IMR-90 (cell line): ENCODE measurements around the gene ZNF398. TPM values are rescaled to one million over a fixed set of nuclear protein-coding genes. Genes with fewer than 3 reads are reported as not detected.

Source experiments
- ATAC-seq: fragments of 200-7000 bp; cut with Tn5 transposase; 2 replicates; pipeline ENCODE4 v1.9.1; 2020; ENCODE audit warnings: low read depth, mild to moderate bottlenecking, moderate library complexity
- BruUV-seq: library from RNA; stranded (reverse); fragments of 400-500 nt; replicated peaks from 2 replicates; lab custom pipeline; 2021; lab: Mats Ljungman, UMichigan
- CTCF ChIA-PET: fragments of 300-600 bp; formaldehyde crosslinking; extraction: SDS; loops from one replicate; lab custom pipeline; 2021; ENCODE audit warnings: antibody characterized with exemption; lab: Yijun Ruan, JAX
- POLR2A ChIA-PET: fragments of 300-600 bp; sonication (Branson Sonifier 250); formaldehyde crosslinking; loops from one replicate; lab custom pipeline; 2022; ENCODE audit warnings: antibody characterized with exemption; ENCODE audit not compliant: unreplicated experiment; lab: Charles Lee
- DNase-seq: peaks from one replicate; pipeline ENCODE4 v3.0.0; 2013
- H2AFZ ChIP-seq: replicated peaks from 2 replicates; pipeline ENCODE3; 2013; ENCODE audit warnings: low read length, mild to moderate bottlenecking; ENCODE audit not compliant: poor library complexity
- H2AK5ac ChIP-seq: 2 replicates; pipeline ENCODE4 v1.6.1; 2013; ENCODE audit warnings: low read depth, low read length, inconsistent platforms
- H2AK9ac ChIP-seq: replicated peaks from 2 replicates; pipeline ENCODE3; 2013; ENCODE audit warnings: mild to moderate bottlenecking, low read depth, low read length, moderate library complexity; ENCODE audit not compliant: poor library complexity
- H2BK120ac ChIP-seq: 2 replicates; pipeline ENCODE4 v1.6.1; 2013; ENCODE audit warnings: low read depth, low read length, inconsistent platforms
- H2BK15ac ChIP-seq: 3 replicates; pipeline ENCODE4 v1.6.1; 2013; ENCODE audit warnings: low read depth, low read length, inconsistent platforms
- H2BK20ac ChIP-seq: 2 replicates; pipeline ENCODE4 v1.6.1; 2013; ENCODE audit warnings: low read depth, mild to moderate bottlenecking, inconsistent platforms, low read length, moderate library complexity
- H2BK5ac ChIP-seq: 2 replicates; pipeline ENCODE4 v1.6.1; 2013; ENCODE audit warnings: mild to moderate bottlenecking, low read depth, low read length, inconsistent platforms; ENCODE audit not compliant: poor library complexity, severe bottlenecking
- H3K14ac ChIP-seq: replicated peaks from 2 replicates; pipeline ENCODE4 v1.6.1; 2013; ENCODE audit warnings: low read depth, low read length, inconsistent platforms
- H3K18ac ChIP-seq: 2 replicates; pipeline ENCODE4 v1.6.1; 2013; ENCODE audit warnings: low read depth, low read length, control low read depth
- H3K23ac ChIP-seq: 2 replicates; pipeline ENCODE4 v1.6.1; 2013; ENCODE audit warnings: low read depth, low read length, inconsistent platforms
- H3K27ac ChIP-seq: 2 replicates; pipeline ENCODE4 v1.5.1; 2013; ENCODE audit warnings: mild to moderate bottlenecking, control low read depth, low read length; ENCODE audit not compliant: insufficient read depth
- H3K27me3 ChIP-seq: 2 replicates; pipeline ENCODE4 v1.6.1; 2013; ENCODE audit warnings: low read length; ENCODE audit not compliant: control insufficient read depth, insufficient read depth
- H3K36me3 ChIP-seq: 2 replicates; pipeline ENCODE4 v1.6.1; 2013; ENCODE audit warnings: low read length, mixed read lengths; ENCODE audit not compliant: control insufficient read depth, insufficient read depth
- H3K4ac ChIP-seq: 2 replicates; pipeline ENCODE4 v1.6.1; 2013; ENCODE audit warnings: low read depth, low read length, inconsistent platforms
- H3K4me1 ChIP-seq: 2 replicates; pipeline ENCODE4 v1.6.1; 2013; ENCODE audit warnings: low read length, mixed read lengths; ENCODE audit not compliant: control insufficient read depth, insufficient read depth
- H3K4me2 ChIP-seq: 2 replicates; pipeline ENCODE4 v1.6.1; 2013; ENCODE audit warnings: low read depth, mild to moderate bottlenecking, control low read depth, low read length, moderate library complexity
- H3K4me3 ChIP-seq: 2 replicates; pipeline ENCODE4 v1.5.1; 2013; ENCODE audit warnings: low read depth, mild to moderate bottlenecking, control low read depth, low read length, moderate library complexity; ENCODE audit not compliant: insufficient read depth
- H3K56ac ChIP-seq: 2 replicates; pipeline ENCODE4 v1.6.1; 2013; ENCODE audit warnings: low read length, inconsistent platforms; ENCODE audit not compliant: insufficient read depth; ENCODE audit errors: extremely low read depth
- H3K79me1 ChIP-seq, 2 experiments: 2 replicates each; pipeline ENCODE4 v1.6.1; 2013; ENCODE audit warnings: low read length in 2 of 2, inconsistent platforms in 1 of 2, low read depth in 1 of 2
- H3K9ac ChIP-seq: 2 replicates; pipeline ENCODE4 v1.6.1; 2013; ENCODE audit warnings: low read depth, low read length, control low read depth
- H3K9me1 ChIP-seq: 2 replicates; pipeline ENCODE4 v1.6.1; 2013; ENCODE audit warnings: low read length, inconsistent platforms; ENCODE audit not compliant: insufficient read depth
- H3K9me3 ChIP-seq: 2 replicates; pipeline ENCODE4 v1.6.1; 2013; ENCODE audit warnings: low read length; ENCODE audit not compliant: control insufficient read depth, insufficient read depth
- H4K20me1 ChIP-seq: 2 replicates; pipeline ENCODE4 v1.6.1; 2013; ENCODE audit warnings: low read length, inconsistent platforms; ENCODE audit not compliant: insufficient read depth
- H4K5ac ChIP-seq: 2 replicates; pipeline ENCODE4 v1.6.1; 2013; ENCODE audit warnings: mild to moderate bottlenecking, low read depth, low read length, control low read depth
- H4K8ac ChIP-seq, 2 experiments: 2 replicates each; pipeline ENCODE4 v1.6.1; 2013; ENCODE audit warnings: low read depth in 2 of 2, low read length in 2 of 2, control low read depth in 1 of 2, inconsistent platforms in 1 of 2
- H4K91ac ChIP-seq: 2 replicates; pipeline ENCODE4 v1.6.1; 2013; ENCODE audit warnings: low read depth, low read length, inconsistent platforms; ENCODE audit not compliant: insufficient read depth
- CEBPB ChIP-seq: IDR thresholded peaks from 2 replicates; pipeline ENCODE4 v1.6.1; 2012; ENCODE audit warnings: low read depth, low read length, improper control_type of control experiment
- SMC3 ChIP-seq: fragments of 150-350 bp; IDR thresholded peaks from 2 replicates; pipeline ENCODE4 v1.6.1; 2016; ENCODE audit warnings: low read depth, mild to moderate bottlenecking, antibody characterized with exemption, low read length, moderate library complexity
- WGBS, 2 experiments: methylation state at CpG; one replicate each; pipeline versions ENCODE4 v1.1.5 to v1.1.7; 2013; ENCODE audit warnings: missing lambda C conversion rate in 2 of 2; ENCODE audit not compliant: insufficient read length in 1 of 2; ENCODE audit errors: extremely low coverage in 2 of 2; 5-methylcytosine and 5-hydroxymethylcytosine counted together
- dilution Hi-C: fragments of 300-500 bp; cut with HindIII; formaldehyde crosslinking; loops from one replicate; pipeline ENCODE4 v1.14.3; 2018; ENCODE audit warnings: low sequenced_read_pairs; ENCODE audit not compliant: unreplicated experiment
- in situ Hi-C: fragments of 300-500 bp; cut with MboI; formaldehyde crosslinking; loops from 3 replicates; pipeline ENCODE4 v1.14.3; 2019; ENCODE audit warnings: low sequenced_read_pairs, inconsistent platforms, mixed read lengths
- intact Hi-C: fragments of 100-400 bp; cut with micrococcal nuclease; formaldehyde crosslinking; loops from 2 replicates; pipeline ENCODE4 v1.10.0; 2022
- polyA plus RNA-seq, 3 experiments: library from polyadenylated mRNA; depleted of rRNA; stranded (reverse); fragments of >200 nt; gene quantifications; 2 replicates each; pipeline ENCODE4 v1.2.3, GENCODE V29; 2012; ENCODE audit warnings: low replicate concordance in 1 of 3
- total RNA-seq: library from RNA; depleted of rRNA; stranded (reverse); fragments of >200 nt; gene quantifications from 2 replicates; pipeline ENCODE4 v1.2.3, GENCODE V29; 2012

The ZNF398 gene
- total and polyA plus RNA-seq, 2 of the 4 experiments (the other 2 are of a cell fraction): 5.7 to 7.9 TPM

GRCh38 chr7:149140831-149141230, 6.4 kb upstream of the ZNF398 start:
- no TSS peak for BruUV-seq

More at GRCh38 chr7:149140831-149141230, 6.4 kb upstream of the ZNF398 start:
- Histone ChIP-seq H2AK9ac (no peak overlapping the region), H2AFZ (no peak overlapping the region), H3K9me1 (0 out of 2 replicates have a peak, but pooled peaks cover 4% of the 10 kb centered on the region), H3K79me1 (no peaks in the 10 kb centered on the region), H2BK15ac (no peak overlapping the region), H3K14ac (no peak overlapping the region), H2BK120ac (no peak overlapping the region), H3K4me1 (no peaks in the 10 kb centered on the region), H3K36me3 (0 out of 2 replicates have a peak, but pooled peaks cover 1% of the 10 kb centered on the region), H2BK20ac (no peak overlapping the region), H3K56ac (no peak overlapping the region), H4K20me1 (no peaks in the 10 kb centered on the region), H4K5ac (no peak overlapping the region), H3K9ac (no peak overlapping the region), H3K27ac (no peak overlapping the region), H4K91ac (no peak overlapping the region), H2BK5ac (no peak overlapping the region), H3K27me3 (no peaks in the 10 kb centered on the region), H3K9me3 (no peaks in the 10 kb centered on the region), H3K4me2 (no peak overlapping the region), H3K4me3 (no peak overlapping the region), H3K4ac (no peak overlapping the region), H2AK5ac (no peak overlapping the region), H3K23ac (no peak overlapping the region), H3K18ac (no peak overlapping the region), H4K8ac (no peak overlapping the region)
- ChIA-PET POLR2A (no interaction called here), CTCF (no interaction called here)
- intact Hi-C loops (no loop called here), in situ Hi-C loops (no loop called here), dilution Hi-C loops (no loop called here)
- WGBS, 2 experiments: no CpG with 5 or more reads among the region's 3 CpGs
- DNase-seq (peak; percentile 22), ATAC-seq (peak; percentile 56; the same call in 1 of the 2 replicates)
- TF ChIP-seq SMC3 (no peak), CEBPB (0 out of 2 replicates have a peak, but pooled peaks have one; percentile 38)
